ENCODE measurements around the gene ARAP2.
A peak's percentile ranks its signal among the peaks of the same experiment; 100 is the strongest.

ARAP2 gene

GRCh38 chr4:36264207-36264826 is 20.0 kb upstream of the ARAP2 start:
- DNase-seq (ENCODE audit: low read depth, low spot score) = no peak

DNA sequence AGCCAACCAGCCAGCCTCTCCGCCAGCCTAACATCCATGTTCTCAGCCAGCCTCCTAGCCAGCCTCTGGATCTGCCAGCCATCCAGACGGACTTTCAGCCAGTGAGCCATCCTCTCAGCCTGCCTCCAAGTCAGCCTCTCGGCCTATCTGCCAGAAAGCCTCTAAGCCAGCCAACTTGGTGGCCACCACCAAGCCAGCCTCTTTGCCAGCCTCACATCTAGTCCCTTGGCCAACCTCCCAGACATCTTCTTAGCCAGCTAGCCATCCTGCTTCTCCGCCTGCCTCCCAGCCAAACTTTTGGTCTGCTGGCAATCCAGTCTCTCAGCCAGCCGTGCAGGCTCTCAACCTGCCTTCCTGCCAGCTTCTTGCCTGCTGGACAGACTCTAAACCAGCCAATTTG is 16.4 kb upstream of the ARAP2 start:
- no peak for DNase-seq (ENCODE audit: low read depth, low spot score)

DNA sequence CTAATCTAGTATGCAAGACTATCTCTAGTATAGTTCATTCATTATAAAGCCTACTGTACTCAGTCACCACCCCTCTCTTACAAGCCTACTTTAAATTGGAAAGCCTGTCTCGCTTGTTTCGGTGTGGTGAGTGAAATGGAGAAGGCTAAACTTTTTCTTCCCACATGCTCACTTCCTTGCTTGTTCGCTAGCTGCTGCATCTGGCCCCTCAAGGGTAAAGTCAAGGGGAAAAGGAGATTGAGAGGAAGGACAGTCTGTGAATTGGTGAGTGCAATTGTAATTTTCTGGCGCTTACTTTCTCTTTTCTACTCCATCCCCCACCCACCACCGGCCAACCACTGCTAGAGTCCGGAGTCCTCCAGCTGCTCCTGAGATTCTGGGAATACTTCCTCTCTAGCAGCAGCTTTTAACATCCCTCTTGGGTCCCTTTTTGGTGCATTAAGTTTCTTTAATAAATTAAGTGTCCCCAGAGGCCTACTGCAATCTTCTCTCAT is 12.1 kb upstream of the ARAP2 start:
- no peak for DNase-seq (ENCODE audit: low read depth, low spot score)

DNA sequence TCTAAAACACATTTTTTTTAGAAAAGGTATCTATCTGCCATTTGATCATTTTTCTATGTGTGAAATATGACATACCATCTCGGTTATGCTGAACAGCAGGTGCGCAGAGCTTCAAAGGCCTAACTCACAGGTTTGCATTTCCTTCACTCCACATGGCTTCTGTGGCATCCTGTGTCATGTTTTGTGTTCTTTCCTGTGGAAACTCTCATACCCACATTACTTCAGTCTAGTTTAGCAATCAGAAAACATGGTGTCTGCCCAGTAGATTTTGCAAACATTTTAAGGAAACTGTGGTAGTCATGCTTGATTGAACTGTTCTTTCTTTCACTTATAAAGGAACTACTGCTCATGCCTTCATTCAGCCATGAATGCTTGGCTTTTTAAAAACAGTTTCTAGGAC is 11.3 kb upstream of the ARAP2 start:
- DNase-seq (ENCODE audit: low read depth, low spot score) = no peak

DNA sequence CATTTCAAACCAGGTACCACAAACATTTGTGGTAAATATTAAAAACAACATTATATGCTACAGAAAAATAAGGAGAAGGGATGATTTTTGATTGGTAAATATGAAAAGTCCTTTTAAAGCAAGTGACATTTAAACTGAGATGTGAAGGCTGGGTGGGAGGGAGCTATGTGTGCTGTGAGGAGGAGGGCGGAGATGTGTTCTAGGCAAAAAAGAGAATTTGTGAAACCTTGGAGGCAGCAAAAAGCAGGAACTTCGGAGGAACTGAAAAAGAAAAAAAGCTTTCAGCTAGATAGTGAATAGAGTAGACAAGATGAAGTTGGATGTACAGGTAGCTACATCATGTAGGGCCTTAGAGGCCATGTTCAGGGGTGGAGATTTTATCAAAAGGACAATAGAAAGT is 10.1 kb upstream of the ARAP2 start:
- DNase-seq (ENCODE audit: low read depth, low spot score) = no peak

DNA sequence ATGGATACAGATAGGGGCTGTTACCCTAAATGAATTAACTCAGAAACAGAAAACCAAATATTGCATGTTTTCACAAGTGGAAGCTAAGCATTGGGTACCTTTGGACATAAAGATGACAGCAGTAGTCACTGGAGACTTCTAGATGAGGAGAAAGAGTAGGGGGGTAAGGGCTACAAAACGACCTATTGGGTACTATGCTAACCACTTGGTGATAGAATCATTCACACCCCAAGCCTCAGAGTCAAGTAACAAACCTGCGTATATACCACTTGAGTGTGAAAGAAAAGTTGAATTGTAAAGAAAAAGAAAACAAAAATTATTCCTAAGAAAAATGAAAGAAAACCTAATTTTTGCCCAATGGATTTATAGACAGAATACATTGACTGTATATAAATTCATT is 7.7 kb upstream of the ARAP2 start:
- no peak for DNase-seq (ENCODE audit: low read depth, low spot score)

DNA sequence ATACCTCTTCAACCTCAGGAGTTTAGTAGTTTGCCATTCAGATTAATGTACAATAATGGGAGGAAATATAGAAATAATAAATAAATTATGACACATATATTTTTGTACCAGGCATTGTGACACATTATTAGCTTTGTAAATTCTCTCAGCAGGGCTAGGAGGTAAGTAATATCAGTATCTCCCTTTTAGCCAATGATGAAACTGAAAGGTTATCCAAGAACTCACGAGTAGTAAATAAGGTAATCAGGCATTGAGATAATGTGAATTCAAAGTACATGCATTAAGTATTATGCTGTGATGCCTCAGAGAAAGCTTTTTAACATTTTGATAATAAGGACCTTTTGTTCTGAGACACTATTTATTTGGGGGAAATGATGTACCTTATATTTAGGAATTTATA is 5.3 kb upstream of the ARAP2 start:
- DNase-seq (ENCODE audit: low read depth, low spot score) = no peak

DNA sequence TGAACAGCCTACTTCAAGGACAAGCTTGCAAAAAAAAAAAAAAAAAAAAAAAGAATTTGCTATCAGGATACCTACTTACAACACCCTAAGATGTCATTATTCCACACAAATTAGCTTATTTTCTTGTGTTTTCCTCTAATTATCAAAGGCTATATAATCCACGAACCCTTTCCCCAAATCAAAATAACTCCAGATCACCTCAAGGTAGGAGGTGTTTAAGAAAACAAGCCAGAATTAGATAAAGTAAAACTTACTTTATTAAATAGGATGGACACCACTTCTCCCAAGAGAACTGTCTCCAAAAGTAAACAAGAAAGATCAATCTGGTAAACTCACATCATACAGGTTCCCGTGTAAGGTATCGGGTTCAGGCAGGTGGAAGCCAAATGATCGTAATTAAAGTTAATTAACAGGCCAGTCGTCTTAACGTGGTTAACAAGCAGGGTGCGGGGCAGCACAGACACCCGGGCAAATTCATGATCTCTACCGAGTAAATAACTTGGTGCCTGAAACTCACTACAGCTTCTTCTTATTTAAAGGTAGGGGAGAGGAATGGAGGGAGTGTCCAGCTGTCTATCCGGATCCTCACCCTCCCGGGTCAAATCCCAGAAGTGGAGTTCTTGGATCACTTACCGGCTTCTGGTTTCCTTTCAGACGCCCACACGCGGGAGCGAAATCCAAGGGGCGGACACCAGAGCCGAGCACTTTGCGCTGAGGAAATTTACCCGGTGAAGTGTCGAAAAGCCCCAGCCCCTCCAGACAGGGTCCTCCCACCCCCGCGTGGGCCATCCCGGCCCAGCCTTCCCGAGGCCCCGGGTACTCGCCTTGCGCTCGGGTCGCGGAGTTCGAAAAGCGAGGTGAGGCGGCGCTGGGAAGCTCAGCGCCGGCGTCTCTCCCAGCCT is 708 bp downstream of the ARAP2 start:
- peak; percentile 20 for DNase-seq (ENCODE audit: low read depth, low spot score)

DNA sequence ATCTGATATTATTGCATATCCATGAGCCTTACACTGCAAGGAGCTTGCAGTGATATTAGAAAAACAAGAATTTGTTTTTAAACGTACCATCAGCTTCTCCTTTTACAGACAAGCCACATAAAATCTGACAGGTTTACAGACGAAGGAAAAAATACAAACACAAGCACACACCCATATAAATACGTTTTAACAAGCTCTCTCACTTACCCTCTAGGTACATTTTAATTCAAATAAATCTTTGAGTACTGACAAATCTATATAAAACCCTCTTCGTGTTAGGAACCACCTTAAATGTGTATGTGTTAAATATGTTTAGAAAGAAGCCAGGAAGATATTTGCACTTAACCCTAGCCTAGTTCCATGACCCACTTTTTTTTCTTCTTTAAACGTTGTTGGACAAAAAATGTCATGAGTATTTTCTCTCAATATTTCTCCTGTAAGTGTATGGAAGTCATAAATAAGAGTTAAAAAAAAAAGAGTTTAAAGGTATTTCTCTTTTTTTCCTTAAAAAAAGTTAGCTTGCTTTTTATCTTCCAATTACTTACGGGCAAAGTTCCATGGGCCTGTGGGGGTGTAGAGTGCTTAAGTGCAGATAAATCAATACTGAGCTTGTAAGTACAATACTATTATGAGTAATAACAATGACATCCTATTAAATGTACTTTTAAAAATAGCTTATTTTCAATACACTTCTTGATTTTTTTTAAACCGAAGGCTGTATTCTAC is 1.5 kb downstream of the ARAP2 start:
- DNase-seq (ENCODE audit: low read depth, low spot score) = no peak

GRCh38 chr4:36241771-36242170 is 2.5 kb downstream of the ARAP2 start:
- DNase-seq (ENCODE audit: low read depth, low spot score) = no peak

- no peak for DNase-seq (ENCODE audit: low read depth, low spot score)
Observed at GRCh38 chr4:36237366-36238313, 6.7 kb downstream of the ARAP2 start.

DNA sequence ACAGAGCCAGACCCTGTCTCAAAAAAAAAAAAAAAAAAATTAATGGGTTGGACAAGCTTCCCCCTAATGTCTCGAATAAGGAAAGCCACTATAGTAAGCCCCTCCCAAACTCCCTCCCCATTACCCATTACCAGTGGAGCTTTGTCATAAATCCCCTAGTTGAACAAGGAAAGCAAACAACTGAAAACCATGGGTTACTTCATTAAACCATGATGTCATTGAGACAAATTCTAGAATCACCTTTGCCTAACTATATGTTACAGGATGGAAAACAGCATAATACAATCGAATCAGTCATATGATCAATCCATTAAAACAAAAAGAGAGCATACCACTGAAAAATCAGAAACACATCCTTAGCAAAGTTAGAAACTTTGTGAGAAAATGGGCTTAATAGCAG is 8.2 kb downstream of the ARAP2 start:
- DNase-seq (ENCODE audit: low read depth, low spot score) = no peak

DNA sequence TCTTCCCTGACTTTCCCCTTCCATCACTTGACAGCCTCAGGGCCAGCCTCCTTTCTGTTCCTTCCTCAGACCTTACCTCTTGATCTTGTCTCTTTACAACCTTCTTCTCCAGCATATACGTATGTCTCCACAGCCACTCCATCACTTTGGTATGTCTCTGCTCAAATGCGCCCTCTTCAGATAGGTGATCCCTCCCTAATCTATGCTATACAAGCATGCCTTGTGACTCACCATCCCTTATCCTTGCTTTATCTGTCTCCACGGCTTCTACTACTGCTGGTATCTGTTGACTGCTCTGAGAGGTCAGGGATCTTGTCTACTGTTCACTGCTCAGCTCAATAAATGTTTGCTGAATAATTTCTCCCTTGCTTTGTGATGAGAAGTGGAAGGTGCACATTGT is 9.0 kb downstream of the ARAP2 start:
- no peak for DNase-seq (ENCODE audit: low read depth, low spot score)

- DNase-seq (ENCODE audit: low read depth, low spot score) = no peak
Observed at GRCh38 chr4:36233567-36234266, 10.6 kb downstream of the ARAP2 start.

GRCh38 chr4:36230534-36230933 is 13.8 kb downstream of the ARAP2 start:
- DNase-seq (ENCODE audit: low read depth, low spot score) = no peak

GRCh38 chr4:36227913-36228312 is 16.4 kb downstream of the ARAP2 start:
- no peak for DNase-seq (ENCODE audit: low read depth, low spot score)

DNA sequence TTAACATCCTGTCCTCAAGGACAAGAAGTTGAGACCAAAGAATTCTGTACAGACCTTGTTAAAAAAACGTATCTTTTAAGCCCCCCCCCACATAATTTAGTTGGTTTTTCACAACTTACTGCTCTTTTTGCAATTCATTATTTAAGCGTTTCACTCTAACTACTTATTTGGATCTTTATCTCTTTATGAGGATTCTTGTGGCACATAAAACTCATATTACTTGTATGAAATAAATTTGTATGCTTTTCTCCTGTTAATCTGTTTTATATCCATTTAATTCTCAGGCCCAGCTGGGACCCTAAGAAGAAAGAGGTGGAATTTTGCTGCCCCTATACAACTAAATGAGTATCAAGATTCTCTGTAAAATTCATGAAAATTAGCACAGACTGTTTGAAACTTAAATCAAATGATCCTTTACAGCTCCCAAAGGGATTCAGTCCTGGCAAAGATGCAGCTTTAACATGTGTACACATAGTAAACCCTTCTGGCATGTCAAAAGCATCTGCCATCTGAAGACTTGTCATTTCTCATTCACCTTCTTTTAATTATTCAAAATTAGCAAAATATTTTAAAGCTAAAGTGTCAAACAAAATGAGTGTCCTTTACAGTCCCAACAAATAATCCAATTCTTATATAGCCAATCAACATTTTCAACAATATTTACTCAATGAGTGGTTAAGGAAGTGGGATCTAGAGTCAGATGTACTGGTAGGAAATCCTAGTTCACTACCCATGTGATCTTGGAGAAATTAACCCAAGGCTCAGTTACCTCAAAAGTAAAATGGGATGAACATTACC is 17.7 kb downstream of the ARAP2 start:
- no peak for DNase-seq (ENCODE audit: low read depth, low spot score)

- DNase-seq (ENCODE audit: low read depth, low spot score) = no peak
Observed at GRCh38 chr4:36224972-36225903, 19.1 kb downstream of the ARAP2 start.

DNA sequence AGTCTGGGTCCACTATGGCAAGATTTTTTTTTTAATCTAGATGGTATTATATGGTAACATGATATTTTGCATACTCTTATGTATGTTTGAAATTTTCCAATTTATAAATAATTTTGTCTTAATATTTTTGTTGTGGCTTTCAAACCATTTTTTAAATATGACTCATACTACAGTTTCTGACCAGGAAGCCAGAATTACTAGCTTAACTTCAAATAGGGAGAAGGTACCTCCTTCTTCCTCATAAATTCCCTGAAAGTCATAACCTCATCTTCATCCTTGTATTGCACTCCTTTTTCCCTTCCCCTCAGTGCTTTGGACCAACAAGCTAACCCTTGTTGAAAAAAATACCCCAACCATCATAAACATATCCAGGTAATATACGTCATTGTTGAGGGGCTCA is 21.6 kb downstream of the ARAP2 start:
- DNase-seq (ENCODE audit: low read depth, low spot score) = no peak

Data from ELF-1 (cell line).